Fibroblast of skin of left quadriceps (primary cell): ENCODE data around the gene BICDL2.

ENCODE experiments used
- DNase-seq, 2 experiments: peaks; one replicate each; pipeline ENCODE4 v3.0.0-alpha.2; 2013; ENCODE audit warnings: low read depth in 2 of 2

The BICDL2 gene

DNA sequence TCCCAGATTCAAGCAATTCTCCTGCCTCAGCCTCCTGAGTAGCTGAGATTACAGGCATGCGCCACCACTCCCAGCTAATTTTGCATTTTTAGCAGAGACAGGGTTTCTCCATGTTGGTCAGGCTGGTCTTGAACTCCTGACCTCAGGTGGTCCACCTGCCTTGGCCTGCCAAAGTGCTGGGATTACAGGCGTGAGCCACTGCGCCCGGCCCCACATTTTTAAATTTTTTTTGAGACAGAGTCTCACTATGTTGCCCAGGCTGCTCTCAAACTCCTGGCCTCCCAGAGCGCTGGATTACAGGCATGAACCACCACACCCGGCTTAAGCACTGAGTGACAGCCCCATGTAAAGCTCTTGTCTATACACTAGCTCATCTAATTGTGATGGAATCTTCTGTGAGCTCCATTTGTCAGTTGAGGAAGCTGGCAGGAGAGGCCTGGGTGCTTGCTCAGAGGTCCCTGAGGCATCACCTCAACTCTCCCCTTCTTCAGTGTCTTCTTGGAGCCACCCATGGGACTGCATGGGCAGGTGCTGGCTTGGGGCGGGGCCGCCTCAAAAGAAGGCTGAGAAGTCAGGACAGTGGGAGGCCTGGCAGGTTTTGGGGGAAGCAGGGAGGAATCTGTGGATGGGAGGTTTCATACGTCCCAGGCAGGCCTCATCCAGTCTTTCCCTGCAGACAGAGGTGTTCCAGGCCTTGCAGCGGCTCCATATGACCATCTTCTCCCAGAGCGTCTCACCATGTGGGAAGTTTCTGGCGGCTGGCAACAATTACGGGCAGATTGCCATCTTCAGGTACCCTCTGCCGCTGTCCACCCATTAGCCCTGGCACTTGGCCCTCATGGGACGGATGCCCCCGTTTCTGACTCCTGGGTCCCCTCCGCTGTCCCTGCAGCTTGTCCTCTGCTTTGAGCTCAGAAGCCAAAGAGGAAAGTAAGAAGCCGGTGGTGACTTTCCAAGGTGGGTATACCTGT, 11.4 kb downstream of the BICDL2 start:
- no peak for DNase-seq

DNA sequence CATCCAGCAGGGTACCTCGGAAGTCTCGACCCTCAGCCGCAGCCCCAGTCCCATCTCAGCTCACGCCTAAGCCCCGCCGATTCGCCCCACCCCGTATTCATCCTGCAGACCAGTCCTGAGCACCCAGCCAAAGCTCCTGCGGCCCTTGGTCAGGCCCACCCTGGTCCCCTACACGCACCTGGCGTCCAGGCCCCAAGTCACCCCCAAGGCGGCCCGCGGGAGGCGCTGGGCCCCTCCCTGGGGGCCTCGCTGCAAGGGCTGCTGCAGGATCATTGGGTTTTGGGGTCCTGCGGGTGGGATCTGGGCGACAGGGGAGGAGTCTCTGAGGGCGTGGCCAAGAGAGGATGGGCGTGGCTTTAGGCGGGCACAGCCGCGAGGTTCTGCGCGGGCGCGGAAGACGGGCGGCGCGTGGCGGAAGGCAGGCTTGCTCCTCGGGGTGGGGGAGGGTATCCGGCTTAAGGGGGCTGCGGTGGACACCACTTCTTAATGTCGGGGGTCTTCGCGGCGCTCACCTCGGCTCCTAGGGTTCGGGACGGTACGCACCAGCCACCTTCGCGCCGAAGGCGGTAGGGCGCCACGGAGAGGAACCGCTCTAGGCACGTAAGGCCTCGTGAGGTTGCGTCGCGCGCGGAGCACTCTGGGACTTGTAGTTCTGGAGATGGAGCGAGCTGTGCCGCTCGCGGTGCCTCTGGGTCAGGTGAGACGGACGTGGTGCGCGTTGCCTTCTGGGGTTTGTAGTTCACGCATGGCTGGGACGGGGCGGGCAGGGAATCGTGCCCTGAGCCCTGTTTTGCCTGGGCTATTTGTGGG, 12.9 kb downstream of the BICDL2 start, which contains the start of the genes HCFC1R1 and THOC6:
TSS of gene HCFC1R1 (minus strand) at position 274 of the 810 bp plus-strand sequence. CDS start at position 273, 1 bp downstream.
TSS of gene THOC6 (plus strand) at position 367 of the 810 bp plus-strand sequence. CDS start at position 659, 292 bp downstream.
- peak; percentile 94 to 95 for DNase-seq

DNA sequence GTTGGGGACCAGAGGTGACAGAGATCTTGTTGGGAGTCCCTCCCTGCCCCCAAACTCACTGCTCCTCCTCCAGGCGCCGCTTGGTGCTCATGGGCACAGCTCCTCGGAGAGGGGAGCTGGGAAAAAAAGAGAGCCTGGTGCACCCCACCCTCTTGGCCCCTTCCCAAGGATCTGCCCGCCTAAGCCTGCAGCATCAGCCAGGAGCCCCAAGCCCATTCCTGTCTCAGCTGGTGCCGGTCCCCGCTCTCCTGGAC, 13.4 kb downstream of the BICDL2 start:
- DNase-seq, result peak in 1 of 2 experiments; percentile 41

DNA sequence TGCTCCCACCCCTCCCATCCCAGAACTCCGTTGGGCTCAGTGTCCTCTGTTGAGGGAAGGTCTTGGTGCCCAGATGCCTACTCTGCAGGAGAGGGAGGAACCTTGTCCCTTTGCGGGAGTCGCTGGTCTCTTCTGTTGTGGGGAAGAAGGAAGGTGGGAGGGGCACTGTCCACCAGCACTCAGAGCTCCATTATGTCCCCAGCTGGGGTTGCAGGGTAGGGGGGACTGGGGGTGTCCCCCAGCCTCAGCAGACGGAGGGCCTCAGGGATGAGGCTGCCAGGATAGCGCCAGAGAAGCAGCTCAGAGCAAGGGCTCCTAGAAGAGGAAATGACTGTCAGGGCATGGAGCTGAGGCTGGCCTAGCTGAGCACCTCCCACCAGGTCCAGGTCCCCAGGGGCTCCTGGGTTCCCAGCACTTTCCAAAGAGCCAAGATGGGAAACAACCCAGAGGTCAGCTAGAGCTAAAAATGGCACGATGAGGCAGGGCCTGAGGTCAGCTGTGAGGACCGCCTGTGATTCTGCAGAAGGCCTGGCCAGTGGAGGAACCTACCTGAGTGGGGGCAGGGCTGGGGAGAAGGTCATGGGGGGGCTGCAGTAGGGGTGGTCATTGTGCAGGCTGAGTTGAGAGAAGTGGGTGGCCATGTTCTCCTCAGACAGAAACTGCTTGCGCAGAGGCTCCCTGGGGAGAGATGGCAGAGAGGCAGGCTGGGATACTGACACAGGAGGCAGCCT, 13.9 kb downstream of the BICDL2 start:
- DNase-seq, result no peak

DNA sequence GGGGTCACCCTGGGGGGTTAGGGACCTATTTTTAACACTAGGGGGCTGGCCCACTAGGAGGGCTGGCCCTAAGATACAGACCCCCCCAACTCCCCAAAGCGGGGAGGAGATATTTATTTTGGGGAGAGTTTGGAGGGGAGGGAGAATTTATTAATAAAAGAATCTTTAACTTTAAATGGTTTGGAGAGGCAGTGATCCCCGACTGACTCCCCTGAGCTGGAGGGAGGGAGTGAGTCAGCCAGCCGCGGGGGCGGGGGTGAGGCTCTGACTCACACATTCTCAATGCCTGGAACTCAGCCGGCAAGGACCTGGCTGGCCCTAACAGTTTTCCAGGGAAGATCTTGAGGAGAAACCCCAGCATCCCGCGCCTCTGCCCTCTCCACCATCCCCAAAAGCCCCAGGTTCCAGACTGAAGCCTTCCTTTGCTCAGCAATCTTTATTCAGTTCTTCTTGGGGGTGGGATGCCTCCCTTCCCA, 14.5 kb downstream of the BICDL2 start:
- DNase-seq, result peak; percentile 94 to 95

DNA sequence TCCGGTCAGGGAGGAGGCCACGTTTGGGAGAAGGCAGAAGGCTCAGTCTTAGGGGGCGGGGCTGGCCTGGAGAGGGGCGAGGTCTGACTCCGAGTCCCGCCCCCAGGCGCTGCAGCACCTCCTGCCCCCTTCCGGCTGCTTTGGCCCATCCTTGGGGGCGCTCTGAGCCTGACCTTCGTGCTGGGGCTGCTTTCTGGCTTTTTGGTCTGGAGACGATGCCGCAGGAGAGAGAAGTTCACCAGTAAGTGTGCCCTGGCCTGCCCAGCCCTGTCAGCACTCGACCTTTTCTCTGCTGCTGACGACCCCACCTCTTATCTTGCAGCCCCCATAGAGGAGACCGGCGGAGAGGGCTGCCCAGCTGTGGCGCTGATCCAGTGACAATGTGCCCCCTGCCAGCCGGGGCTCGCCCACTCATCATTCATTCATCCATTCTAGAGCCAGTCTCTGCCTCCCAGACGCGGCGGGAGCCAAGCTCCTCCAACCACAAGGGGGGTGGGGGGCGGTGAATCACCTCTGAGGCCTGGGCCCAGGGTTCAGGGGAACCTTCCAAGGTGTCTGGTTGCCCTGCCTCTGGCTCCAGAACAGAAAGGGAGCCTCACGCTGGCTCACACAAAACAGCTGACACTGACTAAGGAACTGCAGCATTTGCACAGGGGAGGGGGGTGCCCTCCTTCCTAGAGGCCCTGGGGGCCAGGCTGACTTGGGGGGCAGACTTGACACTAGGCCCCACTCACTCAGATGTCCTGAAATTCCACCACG, 15.1 kb downstream of the BICDL2 start:
- peak; percentile 89 to 90 for DNase-seq

DNA sequence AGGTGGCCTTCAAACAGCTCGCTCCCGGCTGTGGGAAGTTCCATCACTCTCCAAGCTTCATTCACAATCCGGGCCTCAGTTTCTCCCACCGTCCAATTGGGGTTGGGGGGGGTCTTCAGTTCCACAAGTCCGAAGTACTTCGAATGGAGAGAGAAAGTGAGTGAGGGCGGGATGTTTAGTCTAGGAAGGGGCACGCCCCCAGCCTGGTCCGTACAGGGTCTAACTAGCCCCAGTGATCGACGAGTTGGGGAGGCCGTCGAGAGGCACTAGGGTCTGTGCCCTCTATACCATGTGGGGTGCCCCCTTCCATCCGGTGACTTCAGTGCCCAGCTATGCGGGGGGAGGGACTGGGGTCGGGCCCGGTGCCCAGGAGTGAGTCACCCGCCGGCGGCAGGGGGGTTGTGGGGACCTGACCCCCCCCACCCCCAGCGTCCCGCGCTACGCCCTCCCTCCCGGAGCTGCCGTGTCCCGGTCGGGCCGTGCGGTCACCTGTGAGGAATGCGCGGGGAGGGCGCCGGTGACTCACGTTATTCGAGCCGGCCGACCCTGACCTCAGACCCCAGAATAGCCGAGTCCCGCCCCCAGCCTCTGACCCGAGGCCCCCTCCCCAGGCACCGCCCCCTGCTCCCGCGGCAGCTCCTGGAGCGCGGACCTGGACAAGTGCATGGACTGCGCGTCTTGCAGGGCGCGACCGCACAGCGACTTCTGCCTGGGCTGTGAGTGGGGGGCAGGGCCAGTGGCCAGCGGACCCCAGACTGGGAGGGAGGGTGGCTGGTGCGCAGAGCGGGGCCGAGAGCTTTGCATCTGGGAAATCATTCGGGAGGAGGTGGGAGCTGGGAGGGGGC, 15.9 kb downstream of the BICDL2 start:
- peak in 1 of 2 experiments; percentile 68 for DNase-seq

DNA sequence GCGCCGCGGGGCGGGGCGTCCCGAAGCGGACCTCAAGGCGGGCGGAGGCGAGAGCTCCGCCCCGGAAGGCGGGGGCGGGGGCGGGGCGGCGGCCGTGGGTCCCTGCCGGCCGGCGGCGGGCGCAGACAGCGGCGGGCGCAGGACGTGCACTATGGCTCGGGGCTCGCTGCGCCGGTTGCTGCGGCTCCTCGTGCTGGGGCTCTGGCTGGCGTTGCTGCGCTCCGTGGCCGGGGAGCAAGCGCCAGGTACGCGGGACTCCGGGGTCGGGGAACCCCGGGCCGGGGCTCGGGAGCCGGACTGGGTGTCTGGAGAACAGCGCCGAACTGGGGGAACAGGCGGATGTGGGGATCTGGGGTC, 16.5 kb downstream of the BICDL2 start, which contains the start of gene TNFRSF12A:
TSS of gene TNFRSF12A (plus strand) at position 122 of the 357 bp plus-strand sequence. CDS start at position 152, 30 bp downstream.
- DNase-seq, result peak in 1 of 2 experiments; percentile 58

DNA sequence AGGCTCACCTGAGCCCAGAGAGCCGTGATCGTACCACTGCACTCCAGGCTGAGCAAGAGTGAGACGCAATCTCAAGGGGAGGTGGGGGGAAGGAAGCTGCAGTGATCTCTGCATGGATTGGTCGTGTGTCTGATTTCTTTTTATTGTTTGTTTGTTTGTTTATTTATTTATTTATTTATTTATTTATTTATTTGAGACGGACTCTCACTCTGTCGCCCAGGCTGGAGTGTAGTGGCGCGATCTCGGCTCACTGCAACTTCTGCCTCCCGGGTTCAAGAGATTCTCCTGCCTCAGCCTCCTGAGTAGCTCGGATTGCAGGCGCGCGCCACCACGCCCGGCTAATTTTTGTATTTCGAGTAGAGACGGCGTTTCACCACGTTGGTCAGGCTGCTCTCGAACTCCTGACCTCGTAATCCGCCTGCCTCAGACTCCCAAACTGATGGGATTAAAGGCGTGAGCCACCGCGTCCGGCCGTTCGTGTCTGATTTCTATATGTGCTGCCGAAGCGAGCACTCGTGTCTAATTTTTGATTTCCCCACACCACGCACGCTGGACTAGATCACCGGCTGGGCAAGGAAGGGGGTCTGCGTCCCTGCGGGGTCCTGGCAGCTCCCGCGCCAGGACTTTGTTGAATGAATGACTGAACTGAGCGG, 17.0 kb downstream of the BICDL2 start:
- no peak for DNase-seq

DNA sequence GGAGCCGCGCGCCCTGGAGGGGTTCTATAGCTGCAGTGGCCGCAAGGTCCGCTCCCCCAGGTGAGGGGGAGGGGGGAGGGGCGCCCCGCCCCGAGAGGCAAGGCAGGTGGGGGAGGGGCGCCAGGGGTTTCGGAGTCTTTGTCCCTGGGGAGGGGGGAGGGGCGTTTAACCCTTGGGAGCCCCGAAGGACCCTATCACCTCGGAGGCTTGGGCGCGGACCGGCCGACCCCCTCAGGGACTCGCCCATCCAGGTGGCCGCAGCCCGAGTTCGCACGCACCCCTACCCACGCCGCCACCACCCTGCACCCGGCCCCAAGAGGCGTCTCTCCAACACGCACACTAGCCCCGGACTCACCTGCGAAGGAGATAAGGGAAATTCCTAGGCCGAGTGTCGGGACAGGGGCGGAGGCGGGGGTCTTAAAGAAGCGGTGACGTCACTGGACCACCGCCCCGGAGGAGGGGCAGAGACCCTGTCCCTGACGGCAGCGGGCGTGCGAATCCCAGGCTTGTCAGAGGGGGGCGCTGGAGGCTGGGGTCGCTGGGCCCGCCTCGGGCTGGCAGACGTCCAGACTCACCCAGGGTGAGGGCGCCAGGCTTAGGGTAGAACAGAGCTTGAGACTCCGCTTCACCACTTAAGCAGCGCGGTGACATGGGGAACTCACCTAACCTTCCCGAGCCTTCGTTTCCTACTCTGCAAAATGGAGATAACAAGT, 18.8 kb downstream of the BICDL2 start, which contains the start of gene CLDN6:
TSS of gene CLDN6 (minus strand) at position 390 of the 713 bp plus-strand sequence. CDS start 2,162 bp downstream, outside the sequence.
- DNase-seq, result no peak

DNA sequence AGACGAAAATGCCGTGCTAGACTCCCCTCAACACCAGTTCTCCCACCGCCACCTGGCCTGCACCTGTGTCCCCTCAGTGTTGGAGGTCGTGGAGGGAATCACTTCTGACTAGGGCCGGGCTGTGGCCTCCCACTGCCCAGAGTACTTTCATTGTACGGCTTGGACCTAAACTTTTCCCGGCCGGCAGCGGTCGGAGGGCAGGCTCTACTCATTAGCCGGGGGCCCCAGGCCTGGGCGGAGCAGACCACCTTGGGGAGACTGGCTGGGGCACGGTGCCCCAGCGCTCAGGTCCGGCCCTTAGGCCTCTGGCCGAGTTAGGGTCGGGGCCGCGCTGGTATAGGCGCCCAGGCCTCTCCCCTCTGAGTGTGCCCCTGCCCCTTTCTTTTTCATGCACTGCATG, 19.4 kb downstream of the BICDL2 start:
- no peak for DNase-seq

DNA sequence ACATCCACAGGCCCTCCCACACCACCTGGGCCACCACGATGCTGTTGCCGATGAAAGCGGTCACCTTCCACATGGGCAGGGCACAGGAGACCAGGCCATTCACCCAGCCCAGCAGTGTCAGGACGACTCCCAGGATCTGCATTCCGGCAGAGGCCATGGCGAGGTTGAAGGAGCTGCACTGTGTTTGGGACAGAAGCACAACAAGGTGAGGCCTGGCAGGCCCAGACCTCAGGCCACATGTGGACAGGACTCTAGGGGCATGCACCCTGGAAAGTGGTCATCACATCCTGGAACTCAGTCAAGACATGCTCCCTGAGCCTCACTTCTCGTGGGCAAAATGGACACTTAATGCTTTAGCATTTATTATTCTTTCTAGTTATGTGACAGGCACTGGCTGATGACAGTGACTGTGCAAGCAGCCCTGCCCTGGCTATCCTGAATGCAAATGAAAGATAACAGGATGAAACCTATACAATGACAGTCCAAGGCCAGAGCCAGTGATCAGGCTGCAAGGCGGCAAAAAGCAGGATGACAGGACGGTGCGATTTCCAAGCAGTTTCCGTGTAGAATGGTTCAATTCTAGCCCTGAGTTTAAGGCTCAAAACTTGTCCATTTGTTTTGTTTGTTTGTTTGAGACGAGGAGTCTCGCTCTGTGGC, 20.8 kb downstream of the BICDL2 start:
- no peak for DNase-seq

DNA sequence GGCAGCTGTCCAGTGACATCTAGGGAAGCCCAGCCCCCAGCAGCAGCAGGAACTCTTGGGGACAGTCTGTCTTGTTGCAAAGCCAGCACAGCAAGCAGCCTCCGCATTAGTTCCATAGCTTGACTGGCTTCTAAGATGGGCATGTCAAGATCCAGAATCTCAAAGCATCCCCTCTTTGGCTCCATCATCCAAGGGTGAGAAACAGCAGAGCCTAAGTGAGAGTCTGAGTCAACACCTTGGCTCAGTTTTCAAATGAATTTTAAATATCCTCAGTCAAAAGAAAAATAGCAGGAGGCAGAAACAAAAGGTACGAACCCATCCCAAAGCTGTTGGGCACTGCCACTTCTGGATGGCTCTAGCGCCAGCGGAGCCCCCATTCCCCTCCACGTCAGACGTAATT, 21.8 kb downstream of the BICDL2 start:
- DNase-seq, result no peak

DNA sequence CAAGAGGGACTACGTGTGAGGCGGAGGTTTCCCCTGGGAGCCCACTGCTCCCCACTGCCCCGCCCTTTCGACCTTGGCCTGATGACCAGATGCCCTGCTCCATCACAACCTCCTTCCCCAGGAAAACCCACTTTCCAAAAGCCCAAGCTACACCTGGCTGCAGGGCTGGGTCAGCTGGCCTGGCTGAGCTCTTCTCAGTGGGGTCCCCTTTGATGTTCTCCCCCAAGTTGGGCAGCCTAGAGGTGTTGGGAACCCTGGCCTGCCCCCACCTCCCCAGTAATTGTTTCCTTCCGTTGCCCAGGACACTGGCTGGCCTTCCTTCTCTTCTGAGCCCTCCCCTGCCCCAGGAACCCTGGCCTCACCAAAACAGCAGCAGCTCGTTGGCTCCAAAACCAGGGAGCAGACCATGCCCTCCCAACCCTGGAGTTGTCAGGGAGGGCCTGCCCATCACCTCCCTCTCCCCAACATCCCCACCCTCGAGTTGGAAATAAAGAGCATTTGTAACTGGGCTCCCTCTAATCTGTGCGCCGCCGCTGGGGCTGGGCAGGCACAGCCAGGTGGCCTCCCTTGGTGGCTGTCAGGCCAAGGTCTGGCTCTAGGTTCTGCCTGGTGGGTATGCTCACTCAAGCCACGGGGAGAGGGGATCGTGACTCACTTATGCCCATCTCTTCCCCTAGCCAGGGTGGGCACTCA, 22.6 kb downstream of the BICDL2 start:
- no peak for DNase-seq

DNA sequence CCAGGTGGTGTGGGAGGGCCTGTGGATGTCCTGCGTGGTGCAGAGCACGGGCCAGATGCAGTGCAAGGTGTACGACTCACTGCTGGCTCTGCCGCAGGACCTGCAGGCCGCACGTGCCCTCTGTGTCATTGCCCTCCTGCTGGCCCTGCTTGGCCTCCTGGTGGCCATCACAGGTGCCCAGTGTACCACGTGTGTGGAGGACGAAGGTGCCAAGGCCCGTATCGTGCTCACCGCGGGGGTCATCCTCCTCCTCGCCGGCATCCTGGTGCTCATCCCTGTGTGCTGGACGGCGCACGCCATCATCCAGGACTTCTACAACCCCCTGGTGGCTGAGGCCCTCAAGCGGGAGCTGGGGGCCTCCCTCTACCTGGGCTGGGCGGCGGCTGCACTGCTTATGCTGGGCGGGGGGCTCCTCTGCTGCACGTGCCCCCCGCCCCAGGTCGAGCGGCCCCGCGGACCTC, 23.2 kb downstream of the BICDL2 start:
- no peak for DNase-seq

DNA sequence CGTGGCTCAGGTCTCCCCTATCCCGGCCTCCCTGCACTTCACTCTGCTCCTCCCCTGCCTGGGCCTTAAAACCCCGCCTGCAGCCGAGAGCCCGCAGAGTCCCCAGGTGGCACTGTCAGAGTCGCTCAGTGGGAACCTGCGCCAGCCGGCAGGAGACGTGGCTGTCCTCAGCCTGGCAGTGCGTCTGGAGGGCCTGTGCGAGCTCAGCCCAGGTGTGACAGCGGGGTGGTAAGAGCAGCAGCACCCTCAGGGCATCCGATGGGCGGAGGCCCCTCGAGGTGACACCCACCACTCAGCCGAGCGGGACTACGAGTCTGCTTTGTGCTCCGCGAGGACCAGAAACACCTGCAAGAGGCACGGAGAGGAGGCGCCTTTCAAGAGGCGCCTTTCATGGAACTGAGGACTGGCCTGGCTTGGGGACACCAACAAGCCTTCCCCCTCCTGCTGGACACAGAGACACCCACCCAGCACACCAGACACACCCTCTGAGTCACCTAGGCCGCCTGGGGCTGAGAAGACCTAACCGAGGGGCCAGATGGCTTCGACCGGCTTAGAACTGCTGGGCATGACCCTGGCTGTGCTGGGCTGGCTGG, 23.8 kb downstream of the BICDL2 start, which contains the start of gene CLDN9:
TSS of gene CLDN9 (plus strand) at position 96 of the 593 bp plus-strand sequence. CDS start at position 536, 440 bp downstream.
- DNase-seq, result no peak

DNA sequence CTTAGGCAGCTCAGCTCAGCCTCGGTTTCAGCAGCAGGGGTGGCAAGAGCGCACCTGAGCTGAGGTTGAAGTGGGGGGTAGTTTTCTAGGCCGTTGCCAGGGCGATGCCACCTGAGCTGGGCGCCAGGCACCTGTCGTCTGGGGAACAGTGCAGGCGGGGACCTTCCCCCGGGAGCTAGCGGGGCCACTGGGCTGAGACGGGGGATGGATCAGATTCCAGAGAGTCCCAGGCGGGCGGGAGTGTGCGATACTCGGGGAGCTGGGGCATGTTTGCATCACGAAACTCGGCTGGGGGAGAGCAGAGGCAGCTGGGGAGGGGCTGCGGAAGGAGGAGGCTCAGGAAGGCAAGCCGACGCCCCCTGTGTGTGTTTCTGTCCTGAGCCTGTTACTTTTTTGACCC, 24.5 kb downstream of the BICDL2 start:
- DNase-seq, result no peak
